Neural cell (in vitro differentiated cells): ENCODE data around the gene CDC42EP5. TPM values are rescaled to one million over a fixed set of nuclear protein-coding genes. Genes with fewer than 3 reads are reported as not detected.

Source experiments
- H2AFZ ChIP-seq: fragments of 200-600, 300-800 bp; sonication (generic), shearing (Covaris generic); 2 replicates; pipeline ENCODE4 v1.6.0; 2014; ENCODE audit warnings: low read depth, mild to moderate bottlenecking, antibody characterized with exemption, low read length, moderate library complexity
- H3F3A ChIP-seq: fragments of 200-600 bp; shearing (Covaris generic); 2 replicates; pipeline ENCODE4 v1.6.1; 2016; ENCODE audit warnings: mild to moderate bottlenecking, moderate library complexity, mixed read lengths, antibody characterized with exemption, low read length; ENCODE audit not compliant: insufficient read depth, poor library complexity, severe bottlenecking
- H3K27ac ChIP-seq: fragments of 200-600, 300-800 bp; sonication (generic), shearing (Covaris generic); 2 replicates; pipeline ENCODE4 v1.5.1; 2014; ENCODE audit warnings: mild to moderate bottlenecking, low read length, moderate library complexity
- H3K27me3 ChIP-seq: fragments of 300-800, 200-600 bp; sonication (generic), shearing (Covaris generic); 2 replicates; pipeline ENCODE4 v1.6.0; 2014; ENCODE audit warnings: mild to moderate bottlenecking, low read depth, low read length, moderate library complexity; ENCODE audit not compliant: insufficient read depth
- H3K36me3 ChIP-seq: fragments of 300-800, 200-600 bp; sonication (generic), shearing (Covaris generic); 2 replicates; pipeline ENCODE4 v1.5.1; 2014; ENCODE audit warnings: mild to moderate bottlenecking, antibody characterized with exemption, low read length, moderate library complexity; ENCODE audit not compliant: insufficient read depth
- H3K4me2 ChIP-seq: fragments of 300-800, 200-600 bp; sonication (generic), shearing (Covaris generic); 2 replicates; pipeline ENCODE4 v1.6.0; 2014; ENCODE audit warnings: mild to moderate bottlenecking, low read length
- H3K4me3 ChIP-seq: fragments of 300-800, 200-600 bp; sonication (generic), shearing (Covaris generic); 2 replicates; pipeline ENCODE4 v1.5.1; 2014; ENCODE audit warnings: mild to moderate bottlenecking, low read length, moderate library complexity
- H3K79me2 ChIP-seq: fragments of 200-600 bp; shearing (Covaris generic); replicated peaks from 2 replicates; pipeline ENCODE4 v1.6.0; 2014; ENCODE audit warnings: mild to moderate bottlenecking, low read length, moderate library complexity; ENCODE audit not compliant: insufficient read depth
- H3K9ac ChIP-seq: fragments of 300-800, 200-600 bp; sonication (generic), shearing (Covaris generic); 2 replicates; pipeline ENCODE4 v1.6.1; 2016; ENCODE audit warnings: mild to moderate bottlenecking, low read length, mixed read lengths
- H3K9me2 ChIP-seq: fragments of 200-600 bp; shearing (Covaris generic); 2 replicates; pipeline ENCODE4 v1.6.1; 2016; ENCODE audit warnings: mild to moderate bottlenecking, low read length, mixed read lengths; ENCODE audit not compliant: insufficient read depth
- H3K9me3 ChIP-seq: fragments of 200-600, 300-800 bp; sonication (generic), shearing (Covaris generic); 2 replicates; pipeline ENCODE4 v1.6.1; 2016; ENCODE audit warnings: mild to moderate bottlenecking, mixed run types, low read length, moderate library complexity, mixed read lengths
- H4K20me1 ChIP-seq: fragments of 200-600 bp; shearing (Covaris generic); 2 replicates; pipeline ENCODE4 v1.6.1; 2016; ENCODE audit warnings: mild to moderate bottlenecking, mixed run types; ENCODE audit not compliant: insufficient read depth
- EP300 ChIP-seq: fragments of 450-650 bp; conservative IDR thresholded peaks from 2 replicates; pipeline ENCODE4 v1.6.1; 2014; ENCODE audit warnings: antibody characterized with exemption, mild to moderate bottlenecking, moderate library complexity; ENCODE audit not compliant: poor library complexity, severe bottlenecking
- EZH2 ChIP-seq: fragments of 200-600, 300-800 bp; shearing (Covaris generic), sonication (generic); IDR thresholded peaks from 2 replicates; pipeline ENCODE4 v1.6.1; 2014; ENCODE audit warnings: antibody characterized with exemption, low read length, borderline replicate concordance, mild to moderate bottlenecking; ENCODE audit not compliant: insufficient read depth, poor library complexity, severe bottlenecking
- MXI1 ChIP-seq: fragments of 450-650 bp; conservative IDR thresholded peaks from 2 replicates; pipeline ENCODE4 v1.6.1; 2014; ENCODE audit warnings: antibody characterized with exemption, mild to moderate bottlenecking; ENCODE audit not compliant: poor library complexity, severe bottlenecking
- POLR2AphosphoS5 ChIP-seq: IDR thresholded peaks from 2 replicates; pipeline ENCODE4 v1.6.1; 2012
- RAD21 ChIP-seq: fragments of 450-650 bp; conservative IDR thresholded peaks from 2 replicates; pipeline ENCODE4 v1.6.1; 2014; ENCODE audit warnings: antibody characterized with exemption, mild to moderate bottlenecking, moderate library complexity
- SMC3 ChIP-seq: fragments of 450-650 bp; conservative IDR thresholded peaks from 2 replicates; pipeline ENCODE4 v1.6.1; 2014; ENCODE audit warnings: antibody characterized with exemption, mild to moderate bottlenecking, moderate library complexity; ENCODE audit not compliant: poor library complexity
- TAF1 ChIP-seq: IDR thresholded peaks from 2 replicates; pipeline ENCODE4 v1.6.1; 2012; ENCODE audit warnings: low read depth
- polyA plus RNA-seq: library from polyadenylated mRNA; depleted of rRNA; stranded (reverse); fragments of >200 nt; gene quantifications from 2 replicates; pipeline ENCODE4 v1.2.3, GENCODE V29; 2014
- TF ChIP-seq, protein P1 (sequence below): IDR thresholded peaks from 2 replicates; pipeline ENCODE4 v1.6.1; 2012; ENCODE audit warnings: borderline replicate concordance
- TF ChIP-seq, protein P2 (sequence below): fragments of 450-650 bp; IDR thresholded peaks from 2 replicates; pipeline ENCODE4 v1.5.1; 2014; ENCODE audit warnings: antibody characterized with exemption, mild to moderate bottlenecking, moderate library complexity; ENCODE audit not compliant: poor library complexity, severe bottlenecking

CDC42EP5 gene
- polyA plus RNA-seq, 1 donor from 2014 or later, result not detected

DNA sequence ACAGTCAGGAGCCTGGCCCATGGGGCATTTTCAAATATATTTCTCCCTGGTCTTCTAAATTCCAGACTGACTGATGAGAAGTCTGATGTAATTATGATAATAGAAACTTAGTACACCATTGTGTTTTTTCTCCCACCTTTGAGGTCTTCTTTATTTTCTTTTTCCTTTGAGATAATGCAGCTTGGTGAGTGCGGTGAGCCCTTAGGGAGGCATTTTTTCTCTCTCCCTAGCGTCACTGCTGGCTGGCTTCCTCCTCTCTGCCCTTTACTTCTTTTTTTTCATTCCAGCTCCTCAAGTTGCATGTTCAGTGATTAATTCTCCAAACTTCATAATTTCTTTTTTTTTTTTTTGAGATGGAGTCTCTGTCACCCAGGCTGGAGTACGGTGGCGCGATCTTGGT is 12.8 kb upstream of the CDC42EP5 start:
- Histone ChIP-seq H3K27me3 (no peaks in the 10 kb centered on the region), H4K20me1 (no peaks in the 10 kb centered on the region), H2AFZ (no peak overlapping the region), H3K4me2 (no peak overlapping the region), H3K36me3 (no peaks in the 10 kb centered on the region), H3F3A (no peaks in the 10 kb centered on the region), H3K4me3 (no peak overlapping the region), H3K79me2 (no peaks in the 10 kb centered on the region), H3K9me3 (no peaks in the 10 kb centered on the region), H3K27ac (no peak overlapping the region), H3K9me2 (no peaks in the 10 kb centered on the region), H3K9ac (no peak overlapping the region)
- TF ChIP-seq, protein P1, sequence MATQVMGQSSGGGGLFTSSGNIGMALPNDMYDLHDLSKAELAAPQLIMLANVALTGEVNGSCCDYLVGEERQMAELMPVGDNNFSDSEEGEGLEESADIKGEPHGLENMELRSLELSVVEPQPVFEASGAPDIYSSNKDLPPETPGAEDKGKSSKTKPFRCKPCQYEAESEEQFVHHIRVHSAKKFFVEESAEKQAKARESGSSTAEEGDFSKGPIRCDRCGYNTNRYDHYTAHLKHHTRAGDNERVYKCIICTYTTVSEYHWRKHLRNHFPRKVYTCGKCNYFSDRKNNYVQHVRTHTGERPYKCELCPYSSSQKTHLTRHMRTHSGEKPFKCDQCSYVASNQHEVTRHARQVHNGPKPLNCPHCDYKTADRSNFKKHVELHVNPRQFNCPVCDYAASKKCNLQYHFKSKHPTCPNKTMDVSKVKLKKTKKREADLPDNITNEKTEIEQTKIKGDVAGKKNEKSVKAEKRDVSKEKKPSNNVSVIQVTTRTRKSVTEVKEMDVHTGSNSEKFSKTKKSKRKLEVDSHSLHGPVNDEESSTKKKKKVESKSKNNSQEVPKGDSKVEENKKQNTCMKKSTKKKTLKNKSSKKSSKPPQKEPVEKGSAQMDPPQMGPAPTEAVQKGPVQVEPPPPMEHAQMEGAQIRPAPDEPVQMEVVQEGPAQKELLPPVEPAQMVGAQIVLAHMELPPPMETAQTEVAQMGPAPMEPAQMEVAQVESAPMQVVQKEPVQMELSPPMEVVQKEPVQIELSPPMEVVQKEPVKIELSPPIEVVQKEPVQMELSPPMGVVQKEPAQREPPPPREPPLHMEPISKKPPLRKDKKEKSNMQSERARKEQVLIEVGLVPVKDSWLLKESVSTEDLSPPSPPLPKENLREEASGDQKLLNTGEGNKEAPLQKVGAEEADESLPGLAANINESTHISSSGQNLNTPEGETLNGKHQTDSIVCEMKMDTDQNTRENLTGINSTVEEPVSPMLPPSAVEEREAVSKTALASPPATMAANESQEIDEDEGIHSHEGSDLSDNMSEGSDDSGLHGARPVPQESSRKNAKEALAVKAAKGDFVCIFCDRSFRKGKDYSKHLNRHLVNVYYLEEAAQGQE, result no peak
- TF ChIP-seq EP300 (no peak), RAD21 (no peak), POLR2AphosphoS5 (no peak), MXI1 (no peak), EZH2 (no peak)
- TF ChIP-seq, protein P2, sequence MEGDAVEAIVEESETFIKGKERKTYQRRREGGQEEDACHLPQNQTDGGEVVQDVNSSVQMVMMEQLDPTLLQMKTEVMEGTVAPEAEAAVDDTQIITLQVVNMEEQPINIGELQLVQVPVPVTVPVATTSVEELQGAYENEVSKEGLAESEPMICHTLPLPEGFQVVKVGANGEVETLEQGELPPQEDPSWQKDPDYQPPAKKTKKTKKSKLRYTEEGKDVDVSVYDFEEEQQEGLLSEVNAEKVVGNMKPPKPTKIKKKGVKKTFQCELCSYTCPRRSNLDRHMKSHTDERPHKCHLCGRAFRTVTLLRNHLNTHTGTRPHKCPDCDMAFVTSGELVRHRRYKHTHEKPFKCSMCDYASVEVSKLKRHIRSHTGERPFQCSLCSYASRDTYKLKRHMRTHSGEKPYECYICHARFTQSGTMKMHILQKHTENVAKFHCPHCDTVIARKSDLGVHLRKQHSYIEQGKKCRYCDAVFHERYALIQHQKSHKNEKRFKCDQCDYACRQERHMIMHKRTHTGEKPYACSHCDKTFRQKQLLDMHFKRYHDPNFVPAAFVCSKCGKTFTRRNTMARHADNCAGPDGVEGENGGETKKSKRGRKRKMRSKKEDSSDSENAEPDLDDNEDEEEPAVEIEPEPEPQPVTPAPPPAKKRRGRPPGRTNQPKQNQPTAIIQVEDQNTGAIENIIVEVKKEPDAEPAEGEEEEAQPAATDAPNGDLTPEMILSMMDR, result no peak

DNA sequence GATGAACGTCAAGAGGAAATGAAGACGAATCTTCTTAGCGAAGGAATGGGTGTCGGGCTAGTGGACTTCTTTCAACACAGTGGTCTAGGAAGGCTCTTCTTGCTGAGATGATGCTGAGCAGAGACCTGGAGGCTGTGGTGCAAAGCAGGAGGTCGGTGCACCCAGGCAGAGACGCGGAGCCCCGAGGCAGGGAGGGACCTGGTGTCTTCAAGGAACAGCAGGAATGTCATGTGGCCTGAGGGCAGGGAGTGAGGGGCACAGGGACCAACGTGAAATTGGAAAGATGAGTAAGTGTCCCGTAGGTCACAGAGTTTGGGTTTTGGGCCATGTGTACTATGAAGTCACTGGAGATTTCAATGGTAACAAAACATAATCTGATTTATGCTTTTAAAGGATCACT is 11.4 kb upstream of the CDC42EP5 start:
- Histone ChIP-seq H3K79me2 (no peaks in the 10 kb centered on the region), H3K36me3 (no peaks in the 10 kb centered on the region), H4K20me1 (no peaks in the 10 kb centered on the region), H3K9ac (no peak overlapping the region), H3K4me3 (no peak overlapping the region), H3K27me3 (no peaks in the 10 kb centered on the region), H3K9me3 (no peaks in the 10 kb centered on the region), H3F3A (no peaks in the 10 kb centered on the region), H3K4me2 (no peak overlapping the region), H2AFZ (no peak overlapping the region), H3K9me2 (no peaks in the 10 kb centered on the region), H3K27ac (no peak overlapping the region)
- TF ChIP-seq SMC3, result no peak
- TF ChIP-seq EP300, result no peak
- no peak for TF ChIP-seq RAD21
- TF ChIP-seq, protein P1, result no peak
- no peak for TF ChIP-seq MXI1
- TF ChIP-seq EZH2, result no peak
- TF ChIP-seq, protein P2, result no peak
- TF ChIP-seq POLR2AphosphoS5, result no peak
- TF ChIP-seq TAF1, result no peak
